Measurements from ENCODE around the gene MLC1. TPM values are rescaled to one million over a fixed set of nuclear protein-coding genes. Genes with fewer than 3 reads are reported as not detected.

MLC1 gene
- total RNA-seq, 1 donor from 2014 or later: not detected

- no peak overlapping the region for H3K4me3 Mint-ChIP-seq
- Histone ChIP-seq H4K20me1 (ENCODE audit: low read depth) (no peaks in the 10 kb centered on the region), H3K79me2 (ENCODE audit: low read depth) (no peaks in the 10 kb centered on the region), H3K27me3 (no peaks in the 10 kb centered on the region), H3K4me2 (no peak overlapping the region), H3F3A (ENCODE audit: low read depth) (no peaks in the 10 kb centered on the region), H3K9ac (no peak overlapping the region), H3K4me3 (no peak overlapping the region), H3K9me3 (ENCODE audit: low read depth) (no peaks in the 10 kb centered on the region), H3K27ac (no peak overlapping the region), H3K36me3 (no peaks in the 10 kb centered on the region), H3K4me1 (no peaks in the 10 kb centered on the region), H2AFZ (replicated peaks) (no peak overlapping the region)
- H3K27me3 Mint-ChIP-seq (ENCODE audit: insufficient read depth, low read depth): peaks cover 16% of the 10 kb centered on the region
- no peaks in the 10 kb centered on the region for H3K4me1 Mint-ChIP-seq
- no peak for DNase-seq (ENCODE audit: low spot score)
- TF ChIP-seq CTCF (IDR thresholded peaks at IDR 0.05) (no peak), EZH2 (IDR thresholded peaks at IDR 0.05) (no peak), EZH2phosphoT487 (IDR thresholded peaks at IDR 0.05) (no peak)
- peaks cover 10% of the 10 kb centered on the region for H3K9me3 Mint-ChIP-seq
- H3K36me3 Mint-ChIP-seq: no peaks in the 10 kb centered on the region
- H3K27ac Mint-ChIP-seq: no peak overlapping the region
Measured at GRCh38 chr22:50045211-50046018, 39.8 kb downstream of the MLC1 start.

GRCh38 chr22:50044485-50045118 is 40.6 kb downstream of the MLC1 start:
- Histone ChIP-seq H3K9ac (no peak overlapping the region), H3K79me2 (ENCODE audit: low read depth) (no peaks in the 10 kb centered on the region), H3K4me2 (no peak overlapping the region), H3K9me3 (ENCODE audit: low read depth) (no peaks in the 10 kb centered on the region), H2AFZ (replicated peaks) (no peak overlapping the region), H3K4me1 (no peaks in the 10 kb centered on the region), H3K27ac (no peak overlapping the region), H3K27me3 (no peaks in the 10 kb centered on the region), H3K36me3 (no peaks in the 10 kb centered on the region), H3K4me3 (no peak overlapping the region), H3F3A (ENCODE audit: low read depth) (no peaks in the 10 kb centered on the region), H4K20me1 (ENCODE audit: low read depth) (no peaks in the 10 kb centered on the region)
- DNase-seq (ENCODE audit: low spot score): no peak
- Mint-ChIP-seq H3K27ac (no peak overlapping the region), H3K4me1 (no peaks in the 10 kb centered on the region), H3K9me3 (peaks cover 14% of the 10 kb centered on the region), H3K4me3 (no peak overlapping the region), H3K36me3 (no peaks in the 10 kb centered on the region), H3K27me3 (ENCODE audit: insufficient read depth, low read depth) (peaks cover 16% of the 10 kb centered on the region)
- TF ChIP-seq CTCF (IDR thresholded peaks at IDR 0.05) (no peak), EZH2 (IDR thresholded peaks at IDR 0.05) (no peak), EZH2phosphoT487 (IDR thresholded peaks at IDR 0.05) (no peak)

- no peak for DNase-seq (ENCODE audit: low spot score)
- H3K9me3 Mint-ChIP-seq: peaks cover 22% of the 10 kb centered on the region
Measured at GRCh38 chr22:50041361-50042065, 43.7 kb downstream of the MLC1 start.

More at GRCh38 chr22:50041361-50042065, 43.7 kb downstream of the MLC1 start:
- Histone ChIP-seq H3K27me3 (no peaks in the 10 kb centered on the region), H3K4me1 (no peaks in the 10 kb centered on the region), H3K9me3 (ENCODE audit: low read depth) (no peaks in the 10 kb centered on the region), H3K27ac (no peak overlapping the region), H2AFZ (replicated peaks) (no peak overlapping the region), H4K20me1 (ENCODE audit: low read depth) (no peaks in the 10 kb centered on the region), H3K4me2 (no peak overlapping the region), H3K9ac (no peak overlapping the region), H3F3A (ENCODE audit: low read depth) (no peaks in the 10 kb centered on the region), H3K4me3 (no peak overlapping the region), H3K36me3 (no peaks in the 10 kb centered on the region), H3K79me2 (ENCODE audit: low read depth) (no peaks in the 10 kb centered on the region)
- Mint-ChIP-seq H3K4me1 (no peaks in the 10 kb centered on the region), H3K27ac (no peak overlapping the region), H3K36me3 (no peaks in the 10 kb centered on the region), H3K27me3 (ENCODE audit: insufficient read depth, low read depth) (peaks cover 16% of the 10 kb centered on the region), H3K4me3 (no peak overlapping the region)
- TF ChIP-seq EZH2 (IDR thresholded peaks at IDR 0.05) (no peak), EZH2phosphoT487 (IDR thresholded peaks at IDR 0.05) (no peak), CTCF (IDR thresholded peaks at IDR 0.05) (no peak)

Measured in neural progenitor cell (in vitro differentiated cells).